IMR-90 (cell line): ENCODE measurements around the gene P3R3URF. TPM values are rescaled to one million over a fixed set of nuclear protein-coding genes. Genes with fewer than 3 reads are reported as not detected.

ENCODE experiments used
- ATAC-seq: fragments of 200-7000 bp; cut with Tn5 transposase; 2 replicates; pipeline ENCODE4 v1.9.1; 2020; ENCODE audit warnings: low read depth, mild to moderate bottlenecking, moderate library complexity
- BruUV-seq: library from RNA; stranded (reverse); fragments of 400-500 nt; replicated peaks from 2 replicates; lab custom pipeline; 2021; lab: Mats Ljungman, UMichigan
- CTCF ChIA-PET: fragments of 300-600 bp; formaldehyde crosslinking; extraction: SDS; loops from one replicate; lab custom pipeline; 2021; ENCODE audit warnings: antibody characterized with exemption; lab: Yijun Ruan, JAX
- POLR2A ChIA-PET: fragments of 300-600 bp; sonication (Branson Sonifier 250); formaldehyde crosslinking; loops from one replicate; lab custom pipeline; 2022; ENCODE audit warnings: antibody characterized with exemption; ENCODE audit not compliant: unreplicated experiment; lab: Charles Lee
- DNase-seq: peaks from one replicate; pipeline ENCODE4 v3.0.0; 2013
- H2AFZ ChIP-seq: replicated peaks from 2 replicates; pipeline ENCODE3; 2013; ENCODE audit warnings: low read length, mild to moderate bottlenecking; ENCODE audit not compliant: poor library complexity
- H2AK5ac ChIP-seq: 2 replicates; pipeline ENCODE4 v1.6.1; 2013; ENCODE audit warnings: low read depth, low read length, inconsistent platforms
- H2AK9ac ChIP-seq: replicated peaks from 2 replicates; pipeline ENCODE3; 2013; ENCODE audit warnings: mild to moderate bottlenecking, low read depth, low read length, moderate library complexity; ENCODE audit not compliant: poor library complexity
- H2BK120ac ChIP-seq: 2 replicates; pipeline ENCODE4 v1.6.1; 2013; ENCODE audit warnings: low read depth, low read length, inconsistent platforms
- H2BK15ac ChIP-seq: 3 replicates; pipeline ENCODE4 v1.6.1; 2013; ENCODE audit warnings: low read depth, low read length, inconsistent platforms
- H2BK20ac ChIP-seq: 2 replicates; pipeline ENCODE4 v1.6.1; 2013; ENCODE audit warnings: low read depth, mild to moderate bottlenecking, inconsistent platforms, low read length, moderate library complexity
- H2BK5ac ChIP-seq: 2 replicates; pipeline ENCODE4 v1.6.1; 2013; ENCODE audit warnings: mild to moderate bottlenecking, low read depth, low read length, inconsistent platforms; ENCODE audit not compliant: poor library complexity, severe bottlenecking
- H3K14ac ChIP-seq: replicated peaks from 2 replicates; pipeline ENCODE4 v1.6.1; 2013; ENCODE audit warnings: low read depth, low read length, inconsistent platforms
- H3K18ac ChIP-seq: 2 replicates; pipeline ENCODE4 v1.6.1; 2013; ENCODE audit warnings: low read depth, low read length, control low read depth
- H3K23ac ChIP-seq: 2 replicates; pipeline ENCODE4 v1.6.1; 2013; ENCODE audit warnings: low read depth, low read length, inconsistent platforms
- H3K27ac ChIP-seq: 2 replicates; pipeline ENCODE4 v1.5.1; 2013; ENCODE audit warnings: mild to moderate bottlenecking, control low read depth, low read length; ENCODE audit not compliant: insufficient read depth
- H3K27me3 ChIP-seq: 2 replicates; pipeline ENCODE4 v1.6.1; 2013; ENCODE audit warnings: low read length; ENCODE audit not compliant: control insufficient read depth, insufficient read depth
- H3K36me3 ChIP-seq: 2 replicates; pipeline ENCODE4 v1.6.1; 2013; ENCODE audit warnings: low read length, mixed read lengths; ENCODE audit not compliant: control insufficient read depth, insufficient read depth
- H3K4ac ChIP-seq: 2 replicates; pipeline ENCODE4 v1.6.1; 2013; ENCODE audit warnings: low read depth, low read length, inconsistent platforms
- H3K4me1 ChIP-seq: 2 replicates; pipeline ENCODE4 v1.6.1; 2013; ENCODE audit warnings: low read length, mixed read lengths; ENCODE audit not compliant: control insufficient read depth, insufficient read depth
- H3K4me2 ChIP-seq: 2 replicates; pipeline ENCODE4 v1.6.1; 2013; ENCODE audit warnings: low read depth, mild to moderate bottlenecking, control low read depth, low read length, moderate library complexity
- H3K4me3 ChIP-seq: 2 replicates; pipeline ENCODE4 v1.5.1; 2013; ENCODE audit warnings: low read depth, mild to moderate bottlenecking, control low read depth, low read length, moderate library complexity; ENCODE audit not compliant: insufficient read depth
- H3K56ac ChIP-seq: 2 replicates; pipeline ENCODE4 v1.6.1; 2013; ENCODE audit warnings: low read length, inconsistent platforms; ENCODE audit not compliant: insufficient read depth; ENCODE audit errors: extremely low read depth
- H3K79me1 ChIP-seq, 2 experiments: 2 replicates each; pipeline ENCODE4 v1.6.1; 2013; ENCODE audit warnings: low read length in 2 of 2, inconsistent platforms in 1 of 2, low read depth in 1 of 2
- H3K9ac ChIP-seq: 2 replicates; pipeline ENCODE4 v1.6.1; 2013; ENCODE audit warnings: low read depth, low read length, control low read depth
- H3K9me1 ChIP-seq: 2 replicates; pipeline ENCODE4 v1.6.1; 2013; ENCODE audit warnings: low read length, inconsistent platforms; ENCODE audit not compliant: insufficient read depth
- H3K9me3 ChIP-seq: 2 replicates; pipeline ENCODE4 v1.6.1; 2013; ENCODE audit warnings: low read length; ENCODE audit not compliant: control insufficient read depth, insufficient read depth
- H4K20me1 ChIP-seq: 2 replicates; pipeline ENCODE4 v1.6.1; 2013; ENCODE audit warnings: low read length, inconsistent platforms; ENCODE audit not compliant: insufficient read depth
- H4K5ac ChIP-seq: 2 replicates; pipeline ENCODE4 v1.6.1; 2013; ENCODE audit warnings: mild to moderate bottlenecking, low read depth, low read length, control low read depth
- H4K8ac ChIP-seq, 2 experiments: 2 replicates each; pipeline ENCODE4 v1.6.1; 2013; ENCODE audit warnings: low read depth in 2 of 2, low read length in 2 of 2, control low read depth in 1 of 2, inconsistent platforms in 1 of 2
- H4K91ac ChIP-seq: 2 replicates; pipeline ENCODE4 v1.6.1; 2013; ENCODE audit warnings: low read depth, low read length, inconsistent platforms; ENCODE audit not compliant: insufficient read depth
- CHD1 ChIP-seq: IDR thresholded peaks from 2 replicates; pipeline ENCODE4 v1.6.1; 2012; ENCODE audit warnings: low read depth, low read length, improper control_type of control experiment
- WGBS, 2 experiments: methylation state at CpG; one replicate each; pipeline versions ENCODE4 v1.1.5 to v1.1.7; 2013; ENCODE audit warnings: missing lambda C conversion rate in 2 of 2; ENCODE audit not compliant: insufficient read length in 1 of 2; ENCODE audit errors: extremely low coverage in 2 of 2; 5-methylcytosine and 5-hydroxymethylcytosine counted together
- dilution Hi-C: fragments of 300-500 bp; cut with HindIII; formaldehyde crosslinking; loops from one replicate; pipeline ENCODE4 v1.14.3; 2018; ENCODE audit warnings: low sequenced_read_pairs; ENCODE audit not compliant: unreplicated experiment
- in situ Hi-C: fragments of 300-500 bp; cut with MboI; formaldehyde crosslinking; loops from 3 replicates; pipeline ENCODE4 v1.14.3; 2019; ENCODE audit warnings: low sequenced_read_pairs, inconsistent platforms, mixed read lengths
- intact Hi-C: fragments of 100-400 bp; cut with micrococcal nuclease; formaldehyde crosslinking; loops from 2 replicates; pipeline ENCODE4 v1.10.0; 2022
- polyA plus RNA-seq, 3 experiments: library from polyadenylated mRNA; depleted of rRNA; stranded (reverse); fragments of >200 nt; gene quantifications; 2 replicates each; pipeline ENCODE4 v1.2.3, GENCODE V29; 2012; ENCODE audit warnings: low replicate concordance in 1 of 3
- total RNA-seq: library from RNA; depleted of rRNA; stranded (reverse); fragments of >200 nt; gene quantifications from 2 replicates; pipeline ENCODE4 v1.2.3, GENCODE V29; 2012
- TF ChIP-seq, protein P1 (sequence below): fragments of 150-350 bp; IDR thresholded peaks from 2 replicates; pipeline ENCODE4 v1.6.1; 2017; ENCODE audit warnings: mild to moderate bottlenecking, antibody characterized with exemption, low read length, low read depth

Gene P3R3URF
- total and polyA plus RNA-seq, 2 of the 4 experiments (the other 2 are of a cell fraction) = not detected

DNA sequence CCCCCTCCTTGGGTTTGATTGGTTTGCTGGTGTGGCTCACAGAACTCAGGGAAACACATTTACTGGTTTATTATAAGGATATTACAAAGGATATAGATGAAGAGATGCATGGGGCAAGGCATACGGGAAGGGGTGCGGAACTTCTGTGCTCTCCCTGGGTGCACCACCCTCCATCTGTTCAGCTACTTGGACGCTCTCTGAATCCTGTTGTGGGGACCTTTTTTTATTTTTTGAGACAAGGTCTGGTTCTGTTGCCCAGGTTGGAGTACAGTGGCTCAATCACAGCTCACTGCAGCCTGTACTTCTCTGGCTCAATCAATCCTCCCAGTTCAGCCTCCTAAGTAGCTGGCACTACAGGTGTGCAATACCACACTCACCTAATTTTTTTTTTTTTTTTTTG is 34.3 kb upstream of the P3R3URF start:
- Histone ChIP-seq H2AFZ (no peak overlapping the region), H4K91ac (no peak overlapping the region), H2BK15ac (no peak overlapping the region), H3K4me3 (no peak overlapping the region), H4K8ac (no peak overlapping the region), H2AK5ac (no peak overlapping the region), H3K27ac (no peak overlapping the region), H3K9ac (no peak overlapping the region), H3K79me1 (no peaks in the 10 kb centered on the region; a peak in 1 of 4 replicates), H2BK20ac (no peak overlapping the region), H3K9me3 (no peaks in the 10 kb centered on the region), H3K23ac (no peak overlapping the region), H3K4me1 (peaks cover 2% of the 10 kb centered on the region; the same call in 1 of the 2 replicates), H3K56ac (no peak overlapping the region), H2BK5ac (no peak overlapping the region), H4K20me1 (no peaks in the 10 kb centered on the region), H3K4me2 (no peak overlapping the region), H3K9me1 (peaks cover 2% of the 10 kb centered on the region; the same call in 1 of the 2 replicates), H3K27me3 (no peaks in the 10 kb centered on the region), H4K5ac (no peak overlapping the region), H3K4ac (no peak overlapping the region), H3K36me3 (no peaks in the 10 kb centered on the region), H3K14ac (no peak overlapping the region), H2AK9ac (no peak overlapping the region), H3K18ac (no peak overlapping the region), H2BK120ac (no peak overlapping the region)
- no peak for DNase-seq
- intact Hi-C loops = no loop called here
- in situ Hi-C loops = no loop called here
- no TSS peak for BruUV-seq
- WGBS, 2 experiments = 80% methylated on average over 1 of the region's 3 CpGs; no CpG with 5 or more reads in 1 of the 2 experiments
- TF ChIP-seq, protein P1, sequence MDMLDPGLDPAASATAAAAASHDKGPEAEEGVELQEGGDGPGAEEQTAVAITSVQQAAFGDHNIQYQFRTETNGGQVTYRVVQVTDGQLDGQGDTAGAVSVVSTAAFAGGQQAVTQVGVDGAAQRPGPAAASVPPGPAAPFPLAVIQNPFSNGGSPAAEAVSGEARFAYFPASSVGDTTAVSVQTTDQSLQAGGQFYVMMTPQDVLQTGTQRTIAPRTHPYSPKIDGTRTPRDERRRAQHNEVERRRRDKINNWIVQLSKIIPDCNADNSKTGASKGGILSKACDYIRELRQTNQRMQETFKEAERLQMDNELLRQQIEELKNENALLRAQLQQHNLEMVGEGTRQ = no peak
- TF ChIP-seq CHD1 = no peak
- dilution Hi-C loops = no loop called here
- ChIA-PET POLR2A (no interaction called here), CTCF (interaction anchor here (1.1 kb wide), 1 partner anchor 13 kb away, joined by 4 read pairs; no protein-coding TSS in a partner anchor)
- ATAC-seq = no peak
